Neural progenitor cell (in vitro differentiated cells): Measurements from ENCODE around the gene KRTAP3-3.

Experiments used
- CTCF ChIP-seq: fragments of 200-600 bp; sonication (generic); IDR thresholded peaks from 2 replicates; pipeline ENCODE4 v1.5.1; 2017; ENCODE audit warnings: antibody characterized with exemption, mild to moderate bottlenecking
- EZH2 ChIP-seq: fragments of 200-600 bp; sonication (generic); IDR thresholded peaks from 2 replicates; pipeline ENCODE4 v1.6.1; 2017; ENCODE audit warnings: antibody characterized with exemption, mild to moderate bottlenecking, moderate library complexity

DNA sequence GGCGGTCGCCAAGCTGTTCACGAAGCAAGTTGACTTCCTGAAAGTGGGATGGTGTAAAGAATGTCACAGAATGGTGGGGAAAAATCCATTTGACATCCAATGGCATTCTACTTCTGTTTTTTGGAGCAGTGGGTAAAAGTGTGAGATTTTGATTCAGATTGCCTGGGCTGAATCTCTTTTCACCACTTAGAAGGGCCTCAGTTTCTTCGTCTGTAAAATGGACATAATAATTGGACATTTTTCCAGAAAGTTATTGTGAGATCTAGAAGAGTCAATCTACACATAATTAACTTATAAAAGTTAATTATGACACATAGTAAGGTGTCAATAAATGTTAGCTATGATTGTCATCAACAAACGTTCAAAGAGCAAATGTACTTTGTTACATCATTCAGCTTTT is 12.8 kb downstream of the KRTAP3-3 start:
- TF ChIP-seq CTCF: no peak
- TF ChIP-seq EZH2: no peak
